Right lobe of liver (tissue), 4 donors: ENCODE results near the gene LCE3A.

ENCODE experiments used
- POLR2A ChIP-seq: fragments of 450-650 bp; IDR thresholded peaks from one replicate; pipeline ENCODE4 v1.6.1; 2017; ENCODE audit warnings: antibody characterized with exemption, mild to moderate bottlenecking
- TF ChIP-seq, protein P1 (sequence below), 4 donors: fragments of 200-600 bp in 3 of 4; fragments of 450-650 bp in 1 of 4; IDR thresholded peaks; one replicate each; pipeline versions ENCODE4 v1.5.1 to v1.8.0; 2016 to 2022; ENCODE audit warnings: antibody characterized with exemption in 4 of 4, mild to moderate bottlenecking in 2 of 4
- donor health status: DM: no; HTN: no; CAD: no.
- donor health status: DM: no; HTN: no; CAD: no.
- donor health status: DM: no; HTN: yes; CAD: no.

DNA sequence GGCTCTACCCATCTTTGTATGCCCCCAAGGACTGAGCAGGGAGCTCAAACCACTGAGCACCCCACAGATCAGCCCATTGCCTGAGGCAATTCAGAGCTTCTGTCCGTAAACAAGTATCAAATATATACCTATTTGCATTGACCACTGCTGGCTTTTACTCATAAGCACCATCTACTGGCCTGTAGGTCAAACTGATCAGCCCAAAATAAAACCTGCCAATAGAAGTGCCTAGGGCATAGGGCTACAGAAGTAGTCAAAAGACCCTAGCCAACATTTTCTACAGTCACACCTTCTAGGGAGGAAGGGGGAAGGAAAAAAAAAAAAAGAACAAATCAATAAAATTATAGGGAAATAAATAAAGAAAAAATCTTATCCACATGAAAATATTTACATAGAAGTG lies 37.3 kb downstream of the LCE3A start:
- TF ChIP-seq POLR2A: no peak
- TF ChIP-seq, protein P1, sequence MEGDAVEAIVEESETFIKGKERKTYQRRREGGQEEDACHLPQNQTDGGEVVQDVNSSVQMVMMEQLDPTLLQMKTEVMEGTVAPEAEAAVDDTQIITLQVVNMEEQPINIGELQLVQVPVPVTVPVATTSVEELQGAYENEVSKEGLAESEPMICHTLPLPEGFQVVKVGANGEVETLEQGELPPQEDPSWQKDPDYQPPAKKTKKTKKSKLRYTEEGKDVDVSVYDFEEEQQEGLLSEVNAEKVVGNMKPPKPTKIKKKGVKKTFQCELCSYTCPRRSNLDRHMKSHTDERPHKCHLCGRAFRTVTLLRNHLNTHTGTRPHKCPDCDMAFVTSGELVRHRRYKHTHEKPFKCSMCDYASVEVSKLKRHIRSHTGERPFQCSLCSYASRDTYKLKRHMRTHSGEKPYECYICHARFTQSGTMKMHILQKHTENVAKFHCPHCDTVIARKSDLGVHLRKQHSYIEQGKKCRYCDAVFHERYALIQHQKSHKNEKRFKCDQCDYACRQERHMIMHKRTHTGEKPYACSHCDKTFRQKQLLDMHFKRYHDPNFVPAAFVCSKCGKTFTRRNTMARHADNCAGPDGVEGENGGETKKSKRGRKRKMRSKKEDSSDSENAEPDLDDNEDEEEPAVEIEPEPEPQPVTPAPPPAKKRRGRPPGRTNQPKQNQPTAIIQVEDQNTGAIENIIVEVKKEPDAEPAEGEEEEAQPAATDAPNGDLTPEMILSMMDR (IDR thresholded peaks at IDR 0.05): peak in 1 of 4 donors; percentile 42
